Measurements from ENCODE around the gene ZGRF1. TPM values are rescaled to one million over a fixed set of nuclear protein-coding genes. Genes with fewer than 3 reads are reported as not detected.
A peak's percentile ranks its signal among the peaks of the same experiment; 100 is the strongest.
"Not testable (repeated sequence)": the region's sequence is repeated elsewhere in the genome, so short reads cannot be mapped to it uniquely, and the experiment has no call there.

ZGRF1 gene
- total RNA-seq, 1 donor from 2014 or later: 128 TPM

- H3K27ac Mint-ChIP-seq: no peak overlapping the region
Measured at GRCh38 chr4:112492321-112492720, 144.4 kb downstream of the ZGRF1 start.

GRCh38 chr4:112490808-112491207 lies 145.9 kb downstream of the ZGRF1 start:
- H4K20me1 ChIP-seq (ENCODE audit: low read depth); H3K27ac ChIP-seq; H3K9me3 ChIP-seq (ENCODE audit: low read depth): not testable (repeated sequence)

More at GRCh38 chr4:112492321-112492720, 144.4 kb downstream of the ZGRF1 start:
- Histone ChIP-seq H3K9ac (no peak overlapping the region), H2AFZ (replicated peaks) (no peak overlapping the region), H3K4me2 (no peak overlapping the region), H3K36me3 (no peaks in the 10 kb centered on the region), H3K79me2 (ENCODE audit: low read depth) (no peaks in the 10 kb centered on the region), H3F3A (ENCODE audit: low read depth) (no peaks in the 10 kb centered on the region), H3K4me1 (no peaks in the 10 kb centered on the region), H3K9me3 (ENCODE audit: low read depth) (peaks cover 3% of the 10 kb centered on the region), H3K27ac (no peak overlapping the region), H3K27me3 (no peaks in the 10 kb centered on the region), H4K20me1 (ENCODE audit: low read depth) (no peaks in the 10 kb centered on the region), H3K4me3 (no peak overlapping the region)
- Mint-ChIP-seq H3K36me3 (peaks cover 4% of the 10 kb centered on the region), H3K27me3 (ENCODE audit: insufficient read depth, low read depth) (peaks cover 7% of the 10 kb centered on the region), H3K9me3 (peaks cover 28% of the 10 kb centered on the region), H3K4me3 (no peak overlapping the region), H3K4me1 (no peaks in the 10 kb centered on the region)
- TF ChIP-seq EZH2 (IDR thresholded peaks at IDR 0.05) (no peak), CTCF (IDR thresholded peaks at IDR 0.05) (no peak), EZH2phosphoT487 (IDR thresholded peaks at IDR 0.05) (no peak)
- DNase-seq (ENCODE audit: low spot score): no peak

More at GRCh38 chr4:112490808-112491207, 145.9 kb downstream of the ZGRF1 start:
- not testable (repeated sequence) for H3K27ac Mint-ChIP-seq; H3K4me1 Mint-ChIP-seq; H3K36me3 Mint-ChIP-seq; H3K36me3 ChIP-seq; H3K27me3 Mint-ChIP-seq (ENCODE audit: insufficient read depth, low read depth); H2AFZ ChIP-seq (replicated peaks); H3K4me1 ChIP-seq; H3K27me3 ChIP-seq; H3K4me3 Mint-ChIP-seq; H3K79me2 ChIP-seq (ENCODE audit: low read depth); H3K4me3 ChIP-seq; H3K4me2 ChIP-seq; H3K9ac ChIP-seq; H3F3A ChIP-seq (ENCODE audit: low read depth); DNase-seq (ENCODE audit: low spot score)
- peaks cover 28% of the 10 kb centered on the region for H3K9me3 Mint-ChIP-seq

MicroRNAs within 50 kb of the gene (microRNA counts, 767-probe panel; counts per million panel counts)
- microRNA hsa-miR-302a-3p (15,625 counts per million, percentile 100 among the panel's probes with 10 or more counts), microRNA hsa-miR-302b-3p (18,031 counts per million, percentile 100 among the panel's probes with 10 or more counts), microRNA hsa-miR-302c-3p (13,429 counts per million, percentile 99 among the panel's probes with 10 or more counts), microRNA hsa-miR-302d-3p (16,420 counts per million, percentile 100 among the panel's probes with 10 or more counts), microRNA hsa-miR-367-3p (12,488 counts per million, percentile 99 among the panel's probes with 10 or more counts)

Small RNA genes lying within 50 kb of the gene (microRNA-seq; reads per million reads assigned to microRNA genes)
- gene MIR302A (319,777 reads per million, percentile 100 among the genes with 10 or more reads in this experiment), gene MIR302B (353,483 reads per million, percentile 100 among the genes with 10 or more reads in this experiment), gene MIR302C (74,808 reads per million, percentile 99 among the genes with 10 or more reads in this experiment), gene MIR302D (178,714 reads per million, percentile 99 among the genes with 10 or more reads in this experiment), gene MIR367 (271 reads per million, percentile 85 among the genes with 10 or more reads in this experiment)

Small RNA genes lying within 50 kb of the gene (small RNA-seq; reads per million reads assigned to genes)
- 723 reads per million, percentile 99 among the genes with 10 or more reads in this experiment for gene MIR302A
- gene MIR302C: 46.1 reads per million, percentile 98 among the genes with 10 or more reads in this experiment
- gene MIR302D: 84.8 reads per million, percentile 98 among the genes with 10 or more reads in this experiment
- gene MIR367: 2.1 reads per million, percentile 88 among the genes with 10 or more reads in this experiment

Other genes with a start within 250 kb of the ZGRF1 start
- gene NEUROG2, start 120.7 kb downstream of the ZGRF1 start, total RNA-seq (ENCODE audit: low replicate concordance): 0.09 and 0.90 TPM in 2 replicates
- 88.7 and 154 TPM in 2 replicates for gene LARP7, start 234 bp upstream of the ZGRF1 start, total RNA-seq (ENCODE audit: low replicate concordance)